Femur (tissue), 1 donor: ENCODE results near the gene CEP78.
A peak's percentile ranks its signal among the peaks of the same experiment; 100 is the strongest.

Experiments
- DNase-seq: peaks from one replicate; pipeline ENCODE4 v3.0.0-alpha.2; 2017

CEP78 gene

DNA sequence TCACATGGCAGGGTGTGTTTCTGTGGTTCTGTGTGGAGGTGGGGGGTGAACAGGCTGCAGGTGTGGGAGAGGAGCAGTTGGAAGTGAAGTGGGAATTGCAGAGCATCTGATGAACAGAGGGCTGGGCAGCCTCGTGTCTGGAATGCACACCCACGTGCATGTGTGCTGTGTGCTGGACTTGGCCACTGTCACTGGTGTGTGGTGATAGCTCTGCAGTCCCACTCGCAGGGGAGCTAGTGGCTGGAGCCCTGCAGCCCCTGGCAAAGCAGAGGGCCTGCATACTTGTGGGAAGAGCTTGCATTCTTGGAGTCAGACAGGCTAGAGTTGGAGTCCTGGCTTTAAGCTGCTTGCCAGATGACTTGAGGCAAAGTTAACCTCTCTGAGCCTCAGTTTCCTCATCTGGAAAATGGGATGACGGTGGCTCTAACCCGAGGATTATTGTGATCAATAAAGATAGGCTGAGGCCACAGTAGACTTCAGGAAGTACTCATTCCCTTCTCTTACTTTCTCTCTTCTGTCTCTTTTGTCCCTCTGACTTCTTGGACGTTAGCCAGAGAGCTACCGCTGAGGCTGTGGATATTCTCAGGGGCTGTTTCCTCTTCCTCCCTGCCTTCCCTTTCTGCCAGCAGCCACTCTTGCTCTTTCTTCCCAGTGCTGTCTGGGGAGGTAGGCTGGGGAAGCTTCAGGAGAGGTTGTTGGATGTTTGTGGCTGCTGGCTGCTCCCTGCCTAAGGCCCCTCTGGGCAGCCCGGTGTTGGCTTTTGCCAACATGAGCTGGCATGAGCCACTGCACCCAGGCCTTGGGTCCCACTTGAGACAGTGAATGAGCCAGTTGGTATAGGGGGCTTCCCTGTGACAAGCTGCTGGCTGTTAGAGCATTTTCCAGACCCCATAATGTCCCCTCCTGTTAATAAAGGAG lies 79.3 kb downstream of the CEP78 start:
- DNase-seq, result no peak

DNA sequence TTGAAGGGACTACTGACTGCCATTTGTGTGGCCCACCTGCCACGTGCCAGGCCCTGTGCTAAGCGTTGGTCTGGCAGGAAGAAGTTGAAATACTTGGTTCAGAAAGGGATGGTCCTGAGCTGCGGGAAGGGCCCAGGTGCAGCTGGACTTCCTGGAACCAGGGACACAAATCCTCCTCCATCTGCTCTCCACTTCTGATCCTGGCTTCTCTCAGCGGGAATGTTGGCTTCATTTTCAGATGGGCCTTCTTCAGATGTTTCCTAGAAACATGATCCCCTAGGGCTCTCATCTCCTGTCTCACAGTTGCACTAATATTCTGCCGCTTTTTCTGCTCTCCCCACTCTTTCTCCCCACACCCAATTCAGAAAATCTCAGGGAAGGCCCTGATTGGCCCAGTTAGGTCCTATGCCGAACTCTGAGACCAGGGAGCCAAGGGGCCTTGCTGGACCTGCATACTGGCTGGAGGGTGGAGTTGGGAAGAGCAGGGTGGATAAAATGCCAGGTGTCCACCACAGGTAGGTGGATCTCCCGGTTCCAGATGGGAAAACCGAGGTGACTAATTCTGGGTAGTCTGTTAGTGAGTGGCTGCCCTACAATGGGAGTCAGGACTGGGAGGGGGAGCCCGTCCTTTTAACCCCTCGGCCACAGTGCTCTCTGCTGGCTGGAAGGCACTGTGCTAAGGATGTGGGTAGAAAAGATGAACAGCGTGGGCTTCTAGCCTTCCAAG lies 80.5 kb downstream of the CEP78 start:
- no peak for DNase-seq

DNA sequence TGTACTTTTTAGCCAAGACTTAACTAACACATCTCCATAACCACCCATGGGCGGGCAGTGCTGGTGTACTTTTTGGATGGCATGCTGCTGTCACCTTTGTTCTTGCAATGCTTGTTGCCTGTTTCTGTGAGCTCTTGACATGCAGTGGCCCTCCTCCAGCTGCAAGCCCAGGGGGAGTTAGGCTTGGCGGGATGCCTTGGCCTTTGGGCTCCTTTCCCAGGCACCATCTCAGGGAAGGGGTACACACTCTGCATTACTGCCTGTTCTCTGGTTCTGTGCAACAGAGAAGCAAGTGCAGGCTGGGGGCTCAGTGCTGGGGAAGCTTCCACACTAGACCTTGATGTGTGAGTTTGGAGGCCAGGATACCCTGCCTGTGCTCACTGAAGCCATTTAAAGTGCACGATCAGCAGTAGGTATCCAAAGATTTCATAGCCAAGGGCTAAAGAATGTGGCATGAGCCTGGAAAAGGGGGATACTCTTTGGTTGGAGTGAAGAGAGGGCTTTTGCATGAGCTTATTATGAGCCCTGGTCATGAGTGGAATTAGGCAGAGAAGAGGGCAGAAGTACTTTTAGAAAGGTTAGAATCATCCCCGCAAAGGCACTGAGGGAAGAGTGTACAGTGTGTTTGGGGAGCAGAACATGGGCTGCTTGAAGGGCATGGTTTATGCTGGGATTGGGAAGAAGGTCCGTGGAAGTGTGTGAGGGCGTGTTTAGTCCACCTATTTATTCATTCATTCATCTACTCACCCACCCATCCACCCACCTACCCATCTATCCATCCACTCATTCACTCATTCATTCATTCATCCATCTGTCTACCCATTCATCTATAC lies 83.5 kb downstream of the CEP78 start:
- no peak for DNase-seq

DNA sequence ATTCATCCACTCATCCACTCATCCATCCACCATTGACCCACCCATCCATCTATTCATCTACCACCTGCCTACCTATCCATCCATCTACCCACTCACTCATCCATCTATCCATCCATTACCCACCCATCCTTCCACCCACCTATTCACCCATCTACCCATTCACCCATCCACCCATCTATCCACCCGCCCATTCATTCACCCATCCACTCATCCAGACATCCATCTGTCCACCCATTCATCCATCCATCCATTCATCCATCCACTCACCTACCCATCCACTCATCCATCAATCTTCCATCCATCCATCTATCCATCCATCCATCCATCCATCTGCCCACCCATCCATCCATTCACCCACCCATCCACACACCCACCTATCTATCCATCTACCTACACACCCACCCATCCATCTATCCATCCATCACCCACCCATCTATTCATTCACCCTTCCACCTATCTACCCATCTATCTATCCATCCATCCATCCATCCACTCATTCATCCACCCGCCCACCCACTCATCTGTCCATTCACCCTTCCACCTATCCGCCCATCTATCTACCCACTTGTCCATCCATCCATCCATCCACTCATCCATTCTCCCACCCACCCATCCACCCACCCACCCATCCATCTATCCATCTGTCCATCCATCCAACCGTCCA lies 84.3 kb downstream of the CEP78 start:
- no peak for DNase-seq

DNA sequence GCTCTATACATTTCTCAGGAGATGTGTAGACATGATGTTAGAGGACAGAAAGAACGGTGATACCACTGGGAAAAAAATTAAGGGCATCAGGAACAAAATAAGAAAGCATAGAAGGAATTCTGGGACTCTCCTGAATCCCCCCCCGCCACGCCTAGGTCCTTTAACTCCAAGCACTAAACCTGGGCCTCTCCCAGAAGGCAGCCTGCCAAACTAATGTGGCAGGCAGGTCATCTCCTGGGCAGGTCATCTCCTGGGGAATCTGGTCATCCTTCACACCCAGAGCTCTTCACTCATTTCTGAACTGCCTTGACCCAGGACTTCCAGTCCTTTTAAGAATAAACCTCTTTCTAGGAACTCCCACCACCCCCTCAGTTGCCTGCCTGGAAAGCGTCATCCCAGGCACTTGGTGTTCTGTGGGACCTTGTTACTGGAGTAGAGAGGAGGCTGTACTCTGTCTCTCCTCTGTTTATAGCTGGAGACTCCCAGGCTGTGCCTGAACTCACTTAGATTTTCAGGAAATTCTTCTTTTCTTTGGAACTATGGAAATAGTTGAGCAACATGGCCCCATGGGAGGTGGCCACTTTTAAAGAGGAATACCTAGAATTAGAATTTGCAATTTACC lies 85.1 kb downstream of the CEP78 start:
- DNase-seq, result no peak

DNA sequence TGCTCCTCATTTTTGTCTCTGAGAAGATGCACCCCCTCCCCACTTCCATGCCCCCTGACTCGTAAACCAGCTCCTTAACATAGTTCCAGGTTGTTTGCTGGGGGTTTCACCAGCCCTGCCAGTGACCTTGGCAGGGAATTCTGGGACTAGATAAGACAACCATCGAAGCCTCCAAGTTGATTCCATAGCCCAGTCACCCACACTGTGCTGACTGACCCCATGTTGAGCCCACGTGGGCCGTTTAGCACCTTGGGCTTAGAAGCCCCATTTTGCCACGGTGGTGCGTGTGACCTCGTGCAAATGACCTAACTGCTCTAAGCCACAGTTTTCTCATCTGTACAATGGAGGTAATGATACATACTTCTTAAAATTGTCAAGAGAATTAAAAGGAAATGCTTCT lies 85.6 kb downstream of the CEP78 start:
- DNase-seq, result no peak

DNA sequence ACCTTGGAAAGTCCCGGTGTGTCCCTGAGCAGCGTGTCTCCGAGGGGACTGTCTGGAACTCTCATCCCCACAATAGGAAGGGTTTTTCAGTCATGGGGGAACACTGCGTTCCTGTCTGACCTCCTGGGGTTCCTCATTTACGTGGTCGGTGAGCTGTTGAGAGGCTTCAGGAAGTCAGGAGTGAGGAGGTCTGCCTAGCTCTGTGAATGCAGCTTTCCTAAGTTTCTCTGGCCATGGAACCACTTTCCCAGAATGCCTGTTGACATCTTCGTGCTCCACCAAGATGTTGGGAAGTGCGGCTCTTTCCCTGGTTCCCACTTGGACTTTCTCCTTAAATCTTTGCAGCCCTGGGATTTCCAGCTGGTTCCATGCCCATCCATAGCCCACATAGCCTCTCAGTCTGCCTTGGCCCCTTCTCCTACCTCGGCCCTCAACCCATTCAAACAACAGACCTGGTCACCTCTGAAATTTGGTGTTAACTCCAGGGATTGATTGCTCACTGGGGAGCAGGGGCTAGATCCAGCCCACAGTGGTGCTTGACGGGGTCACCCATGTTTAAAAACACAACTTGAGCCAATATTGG lies 88.3 kb downstream of the CEP78 start:
- no peak for DNase-seq

DNA sequence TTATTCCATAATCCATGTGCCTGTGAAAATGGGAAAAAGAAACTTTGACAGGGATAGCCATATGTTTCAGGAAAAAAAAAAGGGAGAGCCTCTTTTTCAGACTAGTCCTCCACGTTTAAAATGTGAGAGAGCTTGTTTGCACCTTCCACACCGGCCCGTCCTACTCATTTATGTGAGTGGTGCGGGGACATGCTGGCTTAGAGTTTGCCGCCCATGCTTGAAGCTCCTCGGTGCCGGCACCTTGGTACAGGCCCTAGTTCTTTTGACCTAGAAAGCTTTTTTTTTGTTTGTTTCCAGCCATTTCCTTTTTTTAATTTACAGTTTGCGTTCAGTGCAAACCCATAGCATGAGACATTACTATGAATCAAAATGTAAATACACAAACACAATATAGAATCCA lies 88.8 kb downstream of the CEP78 start:
- no peak for DNase-seq

DNA sequence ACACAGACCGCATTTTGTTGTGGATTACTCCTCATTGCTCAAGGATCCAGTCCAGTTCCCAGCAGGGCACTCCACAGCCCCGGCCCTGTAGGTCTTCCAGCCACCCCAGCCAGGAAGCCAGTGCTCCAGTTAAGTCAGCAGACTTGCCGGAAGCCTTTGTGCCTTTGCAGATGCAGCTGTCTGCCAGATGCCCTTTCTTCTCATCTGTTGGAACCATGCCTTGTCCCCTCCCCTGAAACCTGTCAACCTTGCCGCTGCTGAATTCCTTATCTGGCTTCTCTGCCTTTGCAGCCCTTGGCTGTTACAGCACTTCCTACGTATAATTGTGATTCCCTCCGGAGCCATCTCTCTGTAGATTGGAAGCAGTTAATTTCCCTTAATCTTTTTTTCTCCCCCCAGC lies 89.5 kb downstream of the CEP78 start:
- peak; percentile 58 for DNase-seq

DNA sequence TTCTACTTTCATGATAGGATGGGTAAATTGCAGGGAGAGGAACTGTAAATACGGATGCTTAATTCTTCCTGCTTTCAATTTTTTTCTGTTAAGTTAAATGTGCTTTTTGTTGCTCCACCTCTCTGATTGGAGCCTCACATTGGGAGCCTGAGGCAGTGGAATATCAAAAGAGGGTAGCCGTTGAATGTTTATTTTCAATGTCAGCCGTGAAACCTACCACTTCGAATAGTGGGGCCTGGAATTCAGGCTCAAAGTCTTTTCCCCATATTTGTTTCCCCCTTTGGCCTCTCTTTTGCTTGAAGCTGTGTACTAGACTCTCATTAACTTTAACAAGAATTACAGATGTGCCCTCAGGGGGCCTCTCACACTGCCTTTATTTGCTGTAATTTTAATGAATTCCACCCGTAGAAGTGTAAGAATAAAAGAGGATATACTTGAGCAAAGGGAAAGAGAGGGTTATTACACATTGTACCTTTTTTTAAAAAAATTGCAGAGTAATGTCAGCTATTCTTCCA lies 90.0 kb downstream of the CEP78 start:
- DNase-seq, result no peak

DNA sequence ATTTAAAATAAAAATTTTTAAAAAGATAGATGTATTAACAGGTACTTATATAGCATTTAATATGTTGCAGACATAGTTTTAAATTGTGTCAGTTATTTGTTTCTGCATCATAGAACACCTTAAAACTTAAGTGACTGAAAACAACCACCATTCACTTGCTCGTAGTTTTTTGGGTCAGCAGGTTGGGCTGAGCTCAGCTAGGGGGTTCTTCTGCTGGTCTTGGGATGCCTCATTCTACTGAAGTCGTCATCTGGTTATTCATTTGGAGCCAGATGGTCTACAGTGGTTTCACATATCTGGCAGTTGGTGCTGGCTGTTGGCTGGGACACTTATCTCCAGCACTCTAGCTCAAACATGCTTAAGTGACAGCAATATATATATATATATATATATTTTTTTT lies 90.7 kb downstream of the CEP78 start:
- DNase-seq, result no peak
